ENCODE data around the gene GRIK4. TPM values are rescaled to one million over a fixed set of nuclear protein-coding genes. Genes with fewer than 3 reads are reported as not detected.

Gene GRIK4
- total and polyA plus RNA-seq, 4 donors: 0.05 to 0.25 (median 0.06) TPM; not detected in 1

- H3K9ac ChIP-seq (ENCODE audit: low read depth in 1 of 2, low read length in 2 of 2): no peak overlapping the region
- 43% methylated on average over 17 of the region's 17 CpGs for WGBS
- no peaks in the 10 kb centered on the region for H3K4me1 ChIP-seq (ENCODE audit: control insufficient read depth in 4 of 4, insufficient read depth in 4 of 4, low read length in 3 of 4)
- peak; percentile 49 to 65 for TF ChIP-seq RAD21 (IDR thresholded peaks at IDR 0.05)
- TF ChIP-seq CTCF (IDR thresholded peaks at IDR 0.05; ENCODE audit: low read depth, low read length, missing input control): peak; percentile 34
- no peak for TF ChIP-seq ZBTB33 (IDR thresholded peaks at IDR 0.05)
- H3K27ac ChIP-seq (ENCODE audit: low read depth in 1 of 2, low read length in 2 of 2): no peak overlapping the region
- H3K36me3 ChIP-seq (ENCODE audit: control insufficient read depth in 4 of 4, insufficient read depth in 3 of 4, low read depth in 1 of 4, low read length in 3 of 4): no peaks in the 10 kb centered on the region
- H3K9me3 ChIP-seq (ENCODE audit: control insufficient read depth in 4 of 4, low read length in 3 of 4): no peaks in the 10 kb centered on the region
- no peaks in the 10 kb centered on the region for H3K27me3 ChIP-seq (ENCODE audit: control insufficient read depth in 4 of 4, insufficient read depth in 4 of 4, low read length in 3 of 4)
- DNase-seq (ENCODE audit: low spot score): peak; percentile 39
- H3K4me3 ChIP-seq (ENCODE audit: low read depth in 1 of 3, low read length in 3 of 3): no peak overlapping the region
Observed at GRCh38 chr11:120660024-120660565, 148.5 kb downstream of the GRIK4 start.

GRCh38 chr11:120662071-120662676, 150.6 kb downstream of the GRIK4 start:
- Histone ChIP-seq H3K36me3 (ENCODE audit: control insufficient read depth in 4 of 4, insufficient read depth in 3 of 4, low read depth in 1 of 4, low read length in 3 of 4) (no peaks in the 10 kb centered on the region), H3K4me1 (ENCODE audit: control insufficient read depth in 4 of 4, insufficient read depth in 4 of 4, low read length in 3 of 4) (no peaks in the 10 kb centered on the region), H3K9ac (ENCODE audit: low read depth in 1 of 2, low read length in 2 of 2) (no peak overlapping the region), H3K4me3 (ENCODE audit: low read depth in 1 of 3, low read length in 3 of 3) (no peak overlapping the region), H3K27me3 (ENCODE audit: control insufficient read depth in 4 of 4, insufficient read depth in 4 of 4, low read length in 3 of 4) (peaks cover 0 to 3% (median 0%) of the 10 kb centered on the region in 4 donors), H3K27ac (ENCODE audit: low read depth in 1 of 2, low read length in 2 of 2) (no peak overlapping the region), H3K9me3 (ENCODE audit: control insufficient read depth in 4 of 4, low read length in 3 of 4) (no peaks in the 10 kb centered on the region)
- WGBS: 81% methylated on average over 9 of the region's 9 CpGs
- no peak for DNase-seq (ENCODE audit: low spot score)
- TF ChIP-seq SP1 (IDR thresholded peaks at IDR 0.05) (no peak), FOXA1 (IDR thresholded peaks at IDR 0.05) (no peak)

GRCh38 chr11:120663142-120663541, 151.6 kb downstream of the GRIK4 start:
- 70% methylated on average over 2 of the region's 2 CpGs for WGBS
- Histone ChIP-seq H3K4me1 (ENCODE audit: control insufficient read depth in 4 of 4, insufficient read depth in 4 of 4, low read length in 3 of 4) (no peaks in the 10 kb centered on the region), H3K27ac (ENCODE audit: low read depth in 1 of 2, low read length in 2 of 2) (no peak overlapping the region), H3K9me3 (ENCODE audit: control insufficient read depth in 4 of 4, low read length in 3 of 4) (no peaks in the 10 kb centered on the region), H3K36me3 (ENCODE audit: control insufficient read depth in 4 of 4, insufficient read depth in 3 of 4, low read depth in 1 of 4, low read length in 3 of 4) (no peaks in the 10 kb centered on the region), H3K27me3 (ENCODE audit: control insufficient read depth in 4 of 4, insufficient read depth in 4 of 4, low read length in 3 of 4) (peaks cover 0 to 7% (median 0%) of the 10 kb centered on the region in 4 donors), H3K9ac (ENCODE audit: low read depth in 1 of 2, low read length in 2 of 2) (no peak overlapping the region), H3K4me3 (ENCODE audit: low read depth in 1 of 3, low read length in 3 of 3) (no peak overlapping the region)
- TF ChIP-seq TAF1 (conservative IDR thresholded peaks at IDR 0.05) (no peak), MAX (IDR thresholded peaks at IDR 0.05) (no peak), ZBTB33 (IDR thresholded peaks at IDR 0.05) (no peak), RXRA (IDR thresholded peaks at IDR 0.05) (no peak), GABPA (IDR thresholded peaks at IDR 0.05 in 1 of 2, conservative IDR thresholded peaks at IDR 0.05 in 1 of 2) (no peak), FOXA1 (IDR thresholded peaks at IDR 0.05) (no peak), NR2F2 (IDR thresholded peaks at IDR 0.05) (no peak), YY1 (IDR thresholded peaks at IDR 0.05) (no peak)
- TF ChIP-seq, protein P1, sequence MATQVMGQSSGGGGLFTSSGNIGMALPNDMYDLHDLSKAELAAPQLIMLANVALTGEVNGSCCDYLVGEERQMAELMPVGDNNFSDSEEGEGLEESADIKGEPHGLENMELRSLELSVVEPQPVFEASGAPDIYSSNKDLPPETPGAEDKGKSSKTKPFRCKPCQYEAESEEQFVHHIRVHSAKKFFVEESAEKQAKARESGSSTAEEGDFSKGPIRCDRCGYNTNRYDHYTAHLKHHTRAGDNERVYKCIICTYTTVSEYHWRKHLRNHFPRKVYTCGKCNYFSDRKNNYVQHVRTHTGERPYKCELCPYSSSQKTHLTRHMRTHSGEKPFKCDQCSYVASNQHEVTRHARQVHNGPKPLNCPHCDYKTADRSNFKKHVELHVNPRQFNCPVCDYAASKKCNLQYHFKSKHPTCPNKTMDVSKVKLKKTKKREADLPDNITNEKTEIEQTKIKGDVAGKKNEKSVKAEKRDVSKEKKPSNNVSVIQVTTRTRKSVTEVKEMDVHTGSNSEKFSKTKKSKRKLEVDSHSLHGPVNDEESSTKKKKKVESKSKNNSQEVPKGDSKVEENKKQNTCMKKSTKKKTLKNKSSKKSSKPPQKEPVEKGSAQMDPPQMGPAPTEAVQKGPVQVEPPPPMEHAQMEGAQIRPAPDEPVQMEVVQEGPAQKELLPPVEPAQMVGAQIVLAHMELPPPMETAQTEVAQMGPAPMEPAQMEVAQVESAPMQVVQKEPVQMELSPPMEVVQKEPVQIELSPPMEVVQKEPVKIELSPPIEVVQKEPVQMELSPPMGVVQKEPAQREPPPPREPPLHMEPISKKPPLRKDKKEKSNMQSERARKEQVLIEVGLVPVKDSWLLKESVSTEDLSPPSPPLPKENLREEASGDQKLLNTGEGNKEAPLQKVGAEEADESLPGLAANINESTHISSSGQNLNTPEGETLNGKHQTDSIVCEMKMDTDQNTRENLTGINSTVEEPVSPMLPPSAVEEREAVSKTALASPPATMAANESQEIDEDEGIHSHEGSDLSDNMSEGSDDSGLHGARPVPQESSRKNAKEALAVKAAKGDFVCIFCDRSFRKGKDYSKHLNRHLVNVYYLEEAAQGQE (IDR thresholded peaks at IDR 0.05): no peak
- DNase-seq (ENCODE audit: low spot score): no peak

All from liver (tissue), 9 donors.